Stimulated activated CD4-positive, alpha-beta T cell treated with anti-CD3 and anti-CD28 coated beads, Interleukin-4, amount 100 ng/mL, for 48 hours (primary cell): ENCODE measurements around the gene ITFG1.
"Not testable (repeated sequence)": the region's sequence is repeated elsewhere in the genome, so short reads cannot be mapped to it uniquely, and the experiment has no call there.

ENCODE experiments used
- DNase-seq, 2 donors: peaks; one replicate each; pipeline ENCODE4 v3.0.0-alpha.2; 2020; ENCODE audit warnings: low read depth in 2 of 2

The ITFG1 gene

GRCh38 chr16:47244206-47244605 is 216.7 kb downstream of the ITFG1 start:
- DNase-seq = no peak

- DNase-seq = no peak
Measured at GRCh38 chr16:47241061-47241460, 219.8 kb downstream of the ITFG1 start.

GRCh38 chr16:47236716-47237115 is 224.1 kb downstream of the ITFG1 start:
- no peak for DNase-seq

DNA sequence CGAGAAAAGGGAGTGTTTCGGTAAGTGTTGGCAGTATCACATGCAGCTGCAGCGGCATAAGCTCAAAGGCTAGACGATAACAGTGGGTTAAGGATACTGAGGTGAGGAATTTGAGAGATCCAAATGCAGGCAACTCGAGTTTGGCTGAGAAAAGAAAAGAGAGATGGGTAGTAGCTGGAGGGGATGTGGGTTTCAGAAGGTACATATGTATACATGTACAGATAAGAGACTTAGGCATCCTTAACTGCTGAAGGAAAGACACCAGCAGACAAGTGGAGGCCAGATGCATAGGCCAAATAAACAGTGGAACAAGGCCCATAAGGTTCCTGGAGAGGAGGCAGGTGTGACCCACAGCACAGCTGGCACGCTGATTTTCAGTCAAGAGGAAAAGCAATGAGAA is 230.6 kb downstream of the ITFG1 start:
- no peak for DNase-seq

DNA sequence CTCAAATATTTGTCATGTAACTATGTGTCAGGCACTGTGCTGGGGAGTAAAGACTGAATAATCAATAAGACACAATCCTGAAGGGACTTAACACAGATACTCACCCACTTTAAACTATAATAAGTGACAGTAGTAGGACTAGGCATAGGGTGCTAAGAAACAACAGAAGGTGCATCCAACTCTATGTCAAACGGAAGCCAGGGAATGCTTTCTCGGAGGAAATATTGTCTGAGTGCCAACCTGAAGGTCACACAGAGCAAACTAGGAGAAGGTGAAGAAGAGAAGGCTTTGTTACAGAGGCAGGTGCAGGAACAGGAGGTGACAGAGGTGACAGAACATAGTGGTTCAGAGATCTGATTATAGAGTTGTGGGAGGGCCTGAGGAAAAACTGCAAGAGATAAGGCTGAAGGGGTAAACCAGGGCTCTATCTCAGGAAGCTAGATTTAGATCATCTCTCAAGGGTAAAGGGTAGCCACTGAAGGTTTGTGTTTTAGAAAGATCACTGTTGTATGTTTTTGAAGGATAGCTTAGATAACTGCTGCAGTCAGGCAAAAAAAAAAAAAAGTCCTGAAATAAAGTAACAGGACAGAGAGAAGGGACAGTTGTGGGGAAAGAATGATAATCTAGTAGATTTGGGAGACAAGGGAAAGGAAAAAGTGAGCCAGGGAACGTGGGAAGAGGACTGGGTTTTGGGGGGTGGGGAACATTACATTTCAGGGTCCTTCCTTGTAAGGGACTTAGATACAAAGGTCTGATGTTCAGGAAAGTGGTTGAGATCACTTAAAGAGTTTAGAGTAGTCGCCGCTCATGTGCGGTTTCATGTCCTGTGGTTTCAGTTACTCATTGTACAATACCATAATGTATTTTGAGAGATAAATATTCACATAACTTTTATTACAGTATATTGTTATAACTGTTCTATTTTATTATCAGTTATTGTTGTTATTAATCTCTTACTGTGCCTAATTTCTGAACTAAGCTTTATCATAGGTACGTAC is 231.5 kb downstream of the ITFG1 start:
- DNase-seq = no peak

DNA sequence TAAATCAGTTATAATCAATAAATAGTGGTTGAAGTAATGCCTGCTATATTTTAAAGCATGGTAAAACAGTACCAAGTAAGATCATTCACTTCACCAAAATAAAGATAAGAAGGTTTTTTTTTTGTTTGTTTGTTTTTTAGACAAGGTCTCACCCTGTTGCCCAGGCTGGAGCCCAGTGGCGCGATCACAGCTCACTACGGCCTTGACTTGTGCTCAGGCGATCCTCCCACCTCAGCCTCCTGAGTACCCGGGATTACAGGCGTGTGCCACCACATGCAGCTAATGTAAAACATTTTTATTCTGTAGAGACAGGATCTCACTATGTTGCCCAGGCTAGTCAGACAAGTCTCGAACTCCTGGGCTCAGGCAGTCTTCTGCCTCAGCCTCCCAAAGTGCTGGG is 232.6 kb downstream of the ITFG1 start:
- DNase-seq = no peak

GRCh38 chr16:47213761-47214440 is 247.0 kb downstream of the ITFG1 start:
- no peak for DNase-seq

GRCh38 chr16:47211218-47211617 is 249.6 kb downstream of the ITFG1 start:
- DNase-seq = no peak

DNA sequence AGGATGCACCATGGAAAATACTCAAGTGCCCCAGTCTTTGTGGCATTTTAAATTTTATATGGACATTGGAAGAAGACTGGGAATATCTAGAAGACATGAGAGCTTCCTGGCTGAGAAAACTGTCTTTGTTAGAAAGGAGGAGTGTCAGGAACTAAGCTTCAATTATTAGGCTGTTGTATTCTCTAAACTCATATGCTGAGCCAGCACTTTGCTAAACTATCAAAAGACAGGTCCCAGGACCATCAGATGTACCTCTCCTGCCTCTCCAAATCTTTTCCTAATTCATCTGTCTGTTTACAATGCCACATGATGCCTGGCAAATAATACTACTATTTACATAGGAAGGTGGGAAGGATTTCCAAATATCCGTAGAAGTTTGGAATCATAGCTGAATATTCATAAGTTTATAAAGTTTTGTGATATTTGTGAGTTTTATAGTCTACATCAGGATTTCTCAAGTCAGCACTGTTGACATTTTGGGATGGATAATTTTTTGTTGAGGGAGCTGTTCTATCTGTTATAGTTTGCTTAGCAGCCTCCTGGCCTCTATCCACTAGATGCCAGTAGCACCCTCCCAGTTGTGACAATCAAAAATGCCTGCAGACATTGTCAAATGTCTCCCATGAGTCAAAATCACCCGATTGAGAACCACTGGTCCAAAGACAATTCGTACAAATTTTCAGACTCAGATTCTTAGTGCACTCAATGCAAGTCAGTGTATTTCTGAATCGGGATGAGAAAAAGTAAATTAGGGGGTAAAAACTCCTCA is 255.9 kb downstream of the ITFG1 start:
- DNase-seq = no peak

DNA sequence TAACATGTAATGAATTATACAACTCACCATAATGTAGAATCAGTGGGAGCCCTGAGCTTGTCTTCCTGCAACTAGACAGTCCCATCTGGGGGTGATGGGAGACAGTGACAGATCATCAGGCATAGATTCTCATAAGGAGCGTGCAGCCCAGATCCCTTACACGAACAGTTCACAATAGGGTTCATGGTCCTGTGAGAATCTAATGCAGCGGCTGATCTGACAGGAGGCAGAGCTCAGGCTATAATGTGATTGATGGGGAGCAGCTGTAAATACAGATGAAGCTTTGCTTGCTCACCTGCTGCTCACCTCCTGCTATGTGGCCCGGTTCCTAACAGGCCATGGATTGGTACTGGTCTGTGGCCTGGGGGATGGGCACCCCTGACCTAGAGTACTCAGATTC is 257.4 kb downstream of the ITFG1 start:
- not testable (repeated sequence) for DNase-seq

GRCh38 chr16:47198180-47198575 is 262.7 kb downstream of the ITFG1 start:
- DNase-seq = no peak

- DNase-seq = no peak
Measured at GRCh38 chr16:47197536-47198179, 263.2 kb downstream of the ITFG1 start.

DNA sequence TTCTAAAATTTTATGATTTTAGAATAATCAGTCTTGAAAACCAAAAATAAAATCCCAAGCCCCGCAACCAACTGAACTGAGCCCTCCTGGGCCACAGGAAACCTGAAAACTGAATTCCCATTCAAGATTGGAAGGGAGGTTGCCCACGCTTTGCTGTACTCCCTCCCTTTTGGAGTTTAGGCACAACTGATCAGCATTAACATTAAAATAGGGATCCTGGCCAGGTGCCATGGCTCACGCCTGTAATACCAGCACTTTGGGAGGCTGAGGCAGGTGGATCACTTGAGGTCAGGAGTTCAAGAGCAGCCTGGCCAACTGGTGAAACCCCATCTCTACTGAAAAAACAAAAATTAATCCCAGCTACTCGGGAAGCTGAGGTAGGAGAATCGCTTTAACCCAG is 264.4 kb downstream of the ITFG1 start:
- DNase-seq = no peak

GRCh38 chr16:47182318-47182717 is 278.5 kb downstream of the ITFG1 start:
- no peak for DNase-seq

GRCh38 chr16:47181066-47181465 is 279.8 kb downstream of the ITFG1 start:
- not testable (repeated sequence) for DNase-seq

GRCh38 chr16:47180073-47180472 is 280.8 kb downstream of the ITFG1 start:
- no peak for DNase-seq

DNA sequence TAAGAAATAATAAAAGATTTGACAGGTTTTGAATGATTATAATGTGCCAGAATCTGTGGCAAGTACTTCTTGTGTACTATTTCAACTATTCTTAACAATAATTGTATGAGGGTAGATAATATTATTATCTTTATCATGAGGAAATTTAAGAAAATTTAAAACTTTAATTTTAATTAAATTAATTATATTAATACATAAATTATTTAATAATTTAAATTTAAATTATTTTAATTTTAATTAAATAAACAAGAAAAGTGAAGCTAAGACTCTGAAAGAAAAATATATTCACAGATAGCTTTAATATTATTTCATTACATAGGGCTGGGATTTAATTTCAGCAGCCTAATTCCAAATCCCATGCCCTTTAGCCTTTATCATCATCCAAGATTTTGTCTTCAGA is 285.7 kb downstream of the ITFG1 start:
- DNase-seq = no peak

DNA sequence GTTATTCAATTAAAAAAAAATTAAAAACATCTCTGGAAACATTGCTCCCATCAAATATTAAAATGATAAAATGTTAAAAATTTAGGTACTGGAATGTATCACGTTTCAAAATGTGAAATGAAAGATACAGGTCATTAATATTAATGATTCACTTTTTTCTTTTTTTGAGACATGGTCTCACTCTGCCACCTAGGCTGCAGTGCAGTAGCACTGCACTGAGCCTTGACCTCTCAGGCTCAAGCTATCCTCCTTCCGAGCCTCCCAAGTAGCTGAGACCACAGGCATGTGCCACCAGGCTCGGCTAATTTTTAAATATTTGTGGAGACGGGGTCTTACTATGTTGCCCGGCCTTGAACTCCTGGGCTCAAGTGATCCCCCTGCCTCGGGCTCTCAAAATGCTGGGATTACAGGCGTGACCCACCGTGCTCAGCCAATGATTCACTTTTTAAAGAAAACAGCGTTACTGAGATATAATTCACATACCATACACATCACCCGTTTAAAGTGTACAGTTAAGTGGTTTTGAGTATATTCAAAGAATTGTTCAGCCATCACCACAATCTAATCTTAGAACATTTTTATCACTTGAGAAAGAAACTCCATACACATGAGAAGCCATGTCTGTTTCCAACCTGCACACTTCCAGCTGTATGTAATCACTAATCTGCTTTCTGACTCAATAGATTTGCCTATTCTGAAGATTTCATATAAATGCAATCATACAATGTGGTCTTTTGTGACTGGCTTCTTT is 298.0 kb downstream of the ITFG1 start:
- no peak for DNase-seq

GRCh38 chr16:47161464-47161863 is 299.4 kb downstream of the ITFG1 start:
- no peak for DNase-seq

- no peak for DNase-seq
Measured at GRCh38 chr16:47160422-47160821, 300.4 kb downstream of the ITFG1 start.

GRCh38 chr16:47158992-47159391 is 301.9 kb downstream of the ITFG1 start:
- DNase-seq = no peak
